ENCODE data around the gene ANKRD62.

DNA sequence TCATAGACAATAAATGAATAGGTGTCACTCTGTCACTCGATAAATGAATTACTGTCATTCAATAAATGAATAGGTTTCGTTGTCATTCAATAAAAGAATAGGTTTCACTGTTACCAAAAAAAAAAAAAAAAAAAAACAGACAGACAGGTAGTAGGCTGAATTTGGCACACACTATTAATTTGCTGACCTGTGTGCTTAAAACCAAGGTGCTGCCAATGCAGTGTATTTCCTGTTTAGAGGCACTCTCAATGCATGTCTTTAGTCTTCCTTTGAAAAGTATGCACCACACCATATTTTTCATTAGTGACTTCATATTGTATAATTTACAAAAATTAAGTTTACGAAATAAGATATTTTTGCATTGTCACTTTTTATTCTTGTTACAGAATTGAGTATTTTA, 16.2 kb downstream of the ANKRD62 start:
- TF ChIP-seq CTCF (IDR thresholded peaks at IDR 0.05; ENCODE audit: low read depth, low read length) (no peak), EZH2phosphoT487 (IDR thresholded peaks at IDR 0.05; ENCODE audit: low read depth) (no peak)

Measured in OCI-LY3 (cell line).